Measurements from ENCODE around the gene SCYGR7. TPM values are rescaled to one million over a fixed set of nuclear protein-coding genes. Genes with fewer than 3 reads are reported as not detected.
A peak's percentile ranks its signal among the peaks of the same experiment; 100 is the strongest.
"Not testable (repeated sequence)": the region's sequence is repeated elsewhere in the genome, so short reads cannot be mapped to it uniquely, and the experiment has no call there.

The SCYGR7 gene
- total RNA-seq, 2 donors from 2014 or later, result not detected

DNA sequence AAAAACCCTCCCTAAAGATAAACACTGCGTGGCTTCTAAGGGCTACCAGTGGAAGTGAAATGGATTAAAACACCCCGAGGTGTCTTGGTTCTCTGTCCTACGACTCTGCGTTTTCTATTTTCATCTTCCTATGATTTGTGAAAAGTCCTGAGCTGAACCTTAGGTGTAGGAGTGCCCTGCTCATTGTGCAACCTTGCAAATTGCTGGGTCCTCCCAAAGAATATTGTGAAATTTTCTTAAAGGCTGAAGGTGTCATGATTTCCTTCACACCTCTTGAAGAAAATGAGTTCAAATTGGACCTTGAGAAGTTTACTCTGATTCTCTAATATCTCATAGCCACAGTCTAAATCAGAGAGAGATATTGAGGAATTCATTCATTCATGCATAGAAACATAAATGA is 8.5 kb upstream of the SCYGR7 start:
- DNase-seq (no peak), ATAC-seq (replicated peaks in 1 of 2) (no peak)
- peaks cover 14% of the 10 kb centered on the region for H3K27me3 Mint-ChIP-seq (ENCODE audit: low read depth)
- no peak overlapping the region for H3K27ac Mint-ChIP-seq
- no peaks in the 10 kb centered on the region for H3K9me3 Mint-ChIP-seq
- H3K36me3 Mint-ChIP-seq (ENCODE audit: insufficient read depth in 2 of 2), result no peaks in the 10 kb centered on the region
- H3K4me1 Mint-ChIP-seq (ENCODE audit: low read depth), result peaks cover 4% of the 10 kb centered on the region
- no peak overlapping the region for H3K4me3 Mint-ChIP-seq

GRCh38 chr2:227720680-227721079 is 7.5 kb upstream of the SCYGR7 start:
- H3K36me3 Mint-ChIP-seq (ENCODE audit: insufficient read depth in 2 of 2), result no peaks in the 10 kb centered on the region
- no peak overlapping the region for H3K27ac Mint-ChIP-seq
- H3K4me1 Mint-ChIP-seq (ENCODE audit: low read depth), result peaks cover 4% of the 10 kb centered on the region
- no peak for DNase-seq
- H3K4me3 Mint-ChIP-seq, result no peak overlapping the region
- ATAC-seq (replicated peaks in 1 of 2), result no peak
- no peaks in the 10 kb centered on the region for H3K9me3 Mint-ChIP-seq
- peaks cover 14% of the 10 kb centered on the region for H3K27me3 Mint-ChIP-seq (ENCODE audit: low read depth)

DNA sequence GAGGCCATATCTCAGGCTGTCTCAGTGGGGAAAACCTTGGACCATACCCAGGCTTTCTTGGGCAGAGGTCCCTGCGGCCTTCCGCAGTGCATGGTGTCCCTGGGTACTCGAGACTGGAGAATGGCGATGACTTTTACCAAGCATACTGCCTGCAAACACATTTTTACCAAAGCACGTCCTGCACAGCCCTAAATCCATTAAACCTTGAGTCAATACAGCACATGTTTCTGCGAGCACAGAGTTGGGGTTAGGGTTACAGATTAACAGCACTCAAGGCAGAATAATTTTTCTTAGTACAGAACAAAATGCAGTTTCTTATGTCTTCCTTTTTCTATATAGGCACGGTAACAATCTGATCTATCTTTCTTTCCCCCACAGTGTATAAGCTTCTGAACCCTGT is 5.3 kb upstream of the SCYGR7 start:
- not testable (repeated sequence) for H3K36me3 Mint-ChIP-seq (ENCODE audit: insufficient read depth in 2 of 2); H3K4me3 Mint-ChIP-seq

DNA sequence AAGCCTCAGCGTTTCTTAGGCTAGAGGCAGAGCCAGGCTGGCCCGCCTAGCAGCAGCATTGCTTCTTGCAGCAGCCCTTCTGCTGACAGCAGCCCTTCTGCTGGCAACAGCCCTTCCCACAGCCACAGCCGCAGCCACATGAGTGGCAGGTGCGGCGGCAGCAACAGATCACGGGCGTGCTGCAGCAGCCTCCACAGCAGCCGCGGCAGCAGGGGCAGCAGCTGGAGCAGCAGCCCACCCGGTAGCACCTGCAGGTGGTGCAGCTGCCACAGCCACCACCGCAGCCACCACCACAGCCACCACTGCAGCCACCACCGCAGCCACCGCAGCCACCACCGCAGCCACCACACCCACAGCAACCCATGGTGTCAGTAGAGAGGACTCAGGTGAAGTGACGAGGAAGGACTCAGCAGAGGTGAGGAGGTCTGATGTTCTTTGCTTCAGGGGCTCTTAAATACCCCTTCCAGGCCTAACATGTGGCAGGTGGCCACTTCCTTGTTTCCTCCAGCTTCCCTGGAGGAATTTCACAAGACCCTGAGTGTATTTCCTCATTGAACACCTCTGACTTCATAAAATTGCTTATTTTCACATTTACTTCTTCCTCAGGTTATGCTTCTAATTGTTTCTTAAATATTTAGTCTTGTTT is 3.6 kb upstream of the SCYGR7 start, which contains the start of gene SCYGR6:
Gene SCYGR6 (minus strand): TSS at position 364 of the 646 bp plus-strand sequence. CDS start 0 bp downstream, at position 364.
- DNase-seq, result no peak
- ATAC-seq (replicated peaks in 1 of 2), result no peak
- Mint-ChIP-seq H3K4me1 (ENCODE audit: low read depth) (no peaks in the 10 kb centered on the region), H3K27ac (no peak within 1 kb of the TSS), H3K4me3 (no peak within 1 kb of the TSS), H3K36me3 (ENCODE audit: insufficient read depth in 2 of 2) (no peaks in the 10 kb centered on the region), H3K9me3 (no peaks in the 10 kb centered on the region), H3K27me3 (ENCODE audit: low read depth) (peaks cover 6% of the 10 kb centered on the region)

More for the DNA sequence above, 5.3 kb upstream of the SCYGR7 start:
- not testable (repeated sequence) for H3K27ac Mint-ChIP-seq; DNase-seq; H3K27me3 Mint-ChIP-seq (ENCODE audit: low read depth); H3K9me3 Mint-ChIP-seq; H3K4me1 Mint-ChIP-seq (ENCODE audit: low read depth); ATAC-seq (replicated peaks in 1 of 2)

- ATAC-seq (replicated peaks in 1 of 2), result no peak
These were observed 11.2 kb downstream of the SCYGR7 start for GRCh38 chr2:227739351-227739750.

GRCh38 chr2:227740705-227741104 is 12.6 kb downstream of the SCYGR7 start:
- not testable (repeated sequence) for H3K27ac Mint-ChIP-seq; H3K4me3 Mint-ChIP-seq; ATAC-seq (replicated peaks in 1 of 2); H3K27me3 Mint-ChIP-seq (ENCODE audit: low read depth); H3K9me3 Mint-ChIP-seq; H3K36me3 Mint-ChIP-seq (ENCODE audit: insufficient read depth in 2 of 2); DNase-seq; H3K4me1 Mint-ChIP-seq (ENCODE audit: low read depth)

More at GRCh38 chr2:227739351-227739750, 11.2 kb downstream of the SCYGR7 start:
- DNase-seq, result no peak
- H3K4me3 Mint-ChIP-seq, result no peak overlapping the region
- H3K9me3 Mint-ChIP-seq, result no peaks in the 10 kb centered on the region
- H3K27ac Mint-ChIP-seq, result no peak overlapping the region
- no peaks in the 10 kb centered on the region for H3K4me1 Mint-ChIP-seq (ENCODE audit: low read depth)
- no peaks in the 10 kb centered on the region for H3K36me3 Mint-ChIP-seq (ENCODE audit: insufficient read depth in 2 of 2)
- no peaks in the 10 kb centered on the region for H3K27me3 Mint-ChIP-seq (ENCODE audit: low read depth)

DNA sequence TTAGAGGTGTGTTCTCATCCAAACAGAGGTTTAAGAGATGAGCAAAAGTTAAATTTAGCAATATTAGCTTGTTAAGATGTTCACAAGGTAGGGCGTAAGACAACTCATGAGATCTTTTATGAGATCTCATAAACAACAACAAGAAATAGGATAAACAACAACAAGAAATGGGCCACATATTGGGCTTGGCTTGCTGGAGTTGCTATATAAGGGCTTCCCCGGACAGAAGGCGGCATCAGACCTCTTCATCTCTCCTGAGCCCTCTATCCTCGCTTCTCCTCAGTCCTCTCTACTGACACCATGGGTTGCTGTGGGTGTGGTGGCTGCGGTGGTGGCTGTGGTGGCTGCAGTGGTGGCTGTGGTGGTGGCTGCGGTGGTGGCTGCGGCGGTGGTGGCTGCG is 17.5 kb downstream of the SCYGR7 start, which contains the start of gene SCYGR8:
Gene SCYGR8 (plus strand): TSS at position 301 of the 400 bp plus-strand sequence. CDS start 0 bp downstream, at position 301.
- Mint-ChIP-seq H3K4me3 (no peak within 1 kb of the TSS), H3K36me3 (ENCODE audit: insufficient read depth in 2 of 2) (no peaks in the 10 kb centered on the region), H3K27ac (no peak within 1 kb of the TSS), H3K27me3 (ENCODE audit: low read depth) (no peaks in the 10 kb centered on the region), H3K9me3 (no peaks in the 10 kb centered on the region), H3K4me1 (ENCODE audit: low read depth) (no peaks in the 10 kb centered on the region)
- DNase-seq (no peak), ATAC-seq (replicated peaks in 1 of 2) (no peak)

DNA sequence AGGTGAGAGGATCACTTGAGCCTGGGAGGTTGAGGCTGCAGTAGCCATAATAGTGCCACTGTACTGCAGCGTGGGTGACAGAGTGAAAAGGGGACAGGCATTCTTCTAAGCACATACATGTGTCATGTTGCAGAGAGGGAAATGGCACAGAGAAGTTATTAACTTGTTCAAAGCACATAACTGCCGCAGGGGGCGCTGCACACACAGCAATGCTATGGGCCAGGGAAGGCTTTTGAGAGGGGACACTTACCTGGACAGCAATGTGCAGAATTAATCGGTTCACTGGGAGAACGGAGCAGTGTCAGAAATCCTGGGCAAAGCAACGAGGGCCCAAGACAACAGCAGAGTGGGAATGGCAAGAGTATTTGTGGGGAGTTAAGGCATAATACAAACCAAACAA is 19.9 kb downstream of the SCYGR7 start:
- Mint-ChIP-seq H3K4me3 (no peak overlapping the region), H3K27ac (no peak overlapping the region), H3K4me1 (ENCODE audit: low read depth) (no peaks in the 10 kb centered on the region), H3K36me3 (ENCODE audit: insufficient read depth in 2 of 2) (no peaks in the 10 kb centered on the region), H3K27me3 (ENCODE audit: low read depth) (peaks cover 2% of the 10 kb centered on the region), H3K9me3 (no peaks in the 10 kb centered on the region)
- DNase-seq (no peak), ATAC-seq (replicated peaks in 1 of 2) (no peak)

- not testable (repeated sequence) for H3K4me1 Mint-ChIP-seq (ENCODE audit: low read depth); H3K36me3 Mint-ChIP-seq (ENCODE audit: insufficient read depth in 2 of 2); H3K4me3 Mint-ChIP-seq; H3K27ac Mint-ChIP-seq; DNase-seq; ATAC-seq (replicated peaks in 1 of 2); H3K9me3 Mint-ChIP-seq
- H3K27me3 Mint-ChIP-seq (ENCODE audit: low read depth), result peaks cover 25% of the 10 kb centered on the region
These were observed 28.1 kb downstream of the SCYGR7 start for GRCh38 chr2:227756261-227756660.

GRCh38 chr2:227759411-227760118 is 31.4 kb downstream of the SCYGR7 start:
- H3K27me3 Mint-ChIP-seq (ENCODE audit: low read depth), result peaks cover 17% of the 10 kb centered on the region
- H3K9me3 Mint-ChIP-seq, result no peaks in the 10 kb centered on the region
- H3K36me3 Mint-ChIP-seq (ENCODE audit: insufficient read depth in 2 of 2), result no peaks in the 10 kb centered on the region
- no peak overlapping the region for H3K4me3 Mint-ChIP-seq
- ATAC-seq (replicated peaks in 1 of 2), result no peak
- no peak for DNase-seq
- H3K4me1 Mint-ChIP-seq (ENCODE audit: low read depth), result no peaks in the 10 kb centered on the region
- no peak overlapping the region for H3K27ac Mint-ChIP-seq

DNA sequence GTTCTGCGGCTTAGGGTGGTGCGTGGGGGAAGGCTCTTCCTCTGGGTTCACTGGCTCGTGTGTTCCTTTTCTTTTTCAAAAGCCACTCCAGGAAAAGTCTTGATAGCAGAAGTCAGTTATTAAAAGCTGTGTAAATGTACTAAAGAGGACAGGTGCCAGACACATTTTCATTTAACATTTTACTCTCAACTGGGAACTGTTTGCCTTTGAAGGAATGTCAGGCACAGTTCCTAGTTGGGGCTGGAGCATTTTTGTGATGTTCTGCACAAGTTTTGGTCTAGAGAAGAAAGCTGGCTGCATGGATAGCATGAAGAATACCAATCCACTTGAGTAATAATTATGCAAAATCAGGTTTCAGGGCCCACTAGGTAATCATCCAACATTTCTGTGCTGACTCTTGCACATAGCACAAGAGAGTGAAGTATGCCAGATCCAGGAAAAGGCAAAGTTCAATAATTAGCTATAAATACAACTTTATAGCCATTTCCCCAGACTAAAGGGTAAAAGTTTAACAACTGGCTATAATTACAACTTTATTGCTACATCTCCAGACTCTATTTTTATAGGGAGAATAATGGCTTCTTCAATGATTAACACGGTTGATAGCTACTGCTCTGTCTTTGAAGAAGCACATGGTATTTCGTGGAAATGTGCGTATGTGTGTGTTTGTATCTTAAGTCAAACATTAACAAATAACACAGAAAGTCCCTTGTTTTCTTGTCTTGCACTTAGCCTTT is 33.8 kb downstream of the SCYGR7 start:
- H3K4me1 Mint-ChIP-seq (ENCODE audit: low read depth), result peaks cover 4% of the 10 kb centered on the region
- no peak for ATAC-seq (replicated peaks in 1 of 2)
- no peak overlapping the region for H3K27ac Mint-ChIP-seq
- no peak overlapping the region for H3K4me3 Mint-ChIP-seq
- no peak for DNase-seq
- no peaks in the 10 kb centered on the region for H3K36me3 Mint-ChIP-seq (ENCODE audit: insufficient read depth in 2 of 2)
- H3K27me3 Mint-ChIP-seq (ENCODE audit: low read depth), result peaks cover 6% of the 10 kb centered on the region
- H3K9me3 Mint-ChIP-seq, result no peaks in the 10 kb centered on the region

DNA sequence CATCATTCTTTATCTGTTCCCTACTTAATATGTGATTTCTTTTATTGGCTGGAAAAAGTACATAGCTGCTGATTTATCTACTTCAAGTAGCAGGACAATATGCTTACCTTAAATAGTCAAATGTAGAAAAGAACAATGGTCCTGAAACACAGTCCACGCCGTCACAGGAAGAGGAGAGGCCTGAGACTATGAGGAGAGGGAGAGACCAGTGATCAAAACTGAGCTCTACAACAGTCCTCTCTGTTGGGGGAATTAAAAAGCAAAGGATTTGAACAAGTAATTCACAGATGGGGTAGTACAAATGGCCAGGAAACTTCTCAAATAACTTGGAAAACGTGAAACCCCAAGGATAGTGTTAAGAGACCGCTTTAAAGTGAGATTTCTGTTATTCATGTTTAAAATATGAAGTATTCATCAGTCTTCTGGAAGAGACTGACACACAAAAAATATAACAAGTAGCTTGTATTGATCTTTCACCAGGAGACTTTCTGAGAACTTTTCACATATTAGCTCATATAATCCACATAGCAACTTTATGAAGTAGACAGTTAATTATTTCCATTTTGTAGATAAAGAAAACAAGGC is 37.7 kb downstream of the SCYGR7 start:
- no peaks in the 10 kb centered on the region for H3K36me3 Mint-ChIP-seq (ENCODE audit: insufficient read depth in 2 of 2)
- no peak overlapping the region for H3K4me3 Mint-ChIP-seq
- DNase-seq (no peak), ATAC-seq (replicated peaks in 1 of 2) (no peak)
- no peaks in the 10 kb centered on the region for H3K9me3 Mint-ChIP-seq
- peaks cover 4% of the 10 kb centered on the region for H3K4me1 Mint-ChIP-seq (ENCODE audit: low read depth)
- H3K27me3 Mint-ChIP-seq (ENCODE audit: low read depth), result no peaks in the 10 kb centered on the region
- no peak overlapping the region for H3K27ac Mint-ChIP-seq

DNA sequence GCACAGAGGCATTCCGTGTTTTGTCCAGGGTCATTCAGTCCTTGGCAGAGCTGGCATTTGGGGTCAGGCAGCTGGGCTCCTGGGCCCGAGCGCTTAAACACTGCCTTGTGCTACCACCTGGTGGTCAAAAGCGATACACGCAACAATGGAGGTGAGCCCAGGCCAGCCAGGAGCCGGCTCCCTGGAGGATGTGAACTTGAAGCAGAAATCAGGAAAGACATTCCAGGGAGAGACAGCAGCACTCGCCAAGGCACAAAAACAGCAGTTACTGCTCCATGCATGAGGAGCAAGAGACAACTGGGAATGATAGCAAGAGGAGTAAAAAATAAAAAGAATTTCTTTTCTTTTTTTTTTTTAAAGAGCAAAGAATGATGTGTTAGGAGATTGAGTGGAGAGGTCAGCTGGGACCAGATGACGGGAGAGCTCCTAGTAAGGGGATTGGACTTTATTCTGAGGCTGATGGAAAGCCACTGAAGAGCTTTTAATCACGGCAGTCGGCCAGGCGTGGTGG is 38.3 kb downstream of the SCYGR7 start:
- ATAC-seq (replicated peaks in 1 of 2), result peak; percentile 82 to 85
- no peak overlapping the region for H3K27ac Mint-ChIP-seq
- no peaks in the 10 kb centered on the region for H3K9me3 Mint-ChIP-seq
- DNase-seq, result peak; percentile 63 to 66
- no peaks in the 10 kb centered on the region for H3K27me3 Mint-ChIP-seq (ENCODE audit: low read depth)
- no peaks in the 10 kb centered on the region for H3K36me3 Mint-ChIP-seq (ENCODE audit: insufficient read depth in 2 of 2)
- peaks cover 4% of the 10 kb centered on the region for H3K4me1 Mint-ChIP-seq (ENCODE audit: low read depth)
- H3K4me3 Mint-ChIP-seq, result no peak overlapping the region

Measured in activated T-cell treated with anti-CD3 and anti-CD28 coated beads, Interleukin-2, amount 50 U/mL, for 72 hours (primary cell).